ENCODE data around the gene APOL6.

- no peak for TF ChIP-seq CTCF (IDR thresholded peaks at IDR 0.05; ENCODE audit: low read length)
- no peak for TF ChIP-seq EZH2 (IDR thresholded peaks at IDR 0.05; ENCODE audit: borderline replicate concordance, low read length)
Observed at GRCh38 chr22:35615156-35615555, 33.1 kb upstream of the APOL6 start.

Data from OCI-LY1 (cell line).